HG02610 (cell line): Measurements from ENCODE around the gene NLN.
"Not testable (repeated sequence)": the region's sequence is repeated elsewhere in the genome, so short reads cannot be mapped to it uniquely, and the experiment has no call there.

ENCODE experiments used
- ATAC-seq: cut with Tn5 transposase; IDR thresholded peaks from one replicate; pipeline ENCODE4 v1.9.1; 2021; ENCODE audit warnings: mild to moderate bottlenecking, moderate library complexity; ENCODE audit not compliant: unreplicated experiment

The NLN gene

GRCh38 chr5:65828022-65828896 is 106.3 kb downstream of the NLN start:
- ATAC-seq: no peak

DNA sequence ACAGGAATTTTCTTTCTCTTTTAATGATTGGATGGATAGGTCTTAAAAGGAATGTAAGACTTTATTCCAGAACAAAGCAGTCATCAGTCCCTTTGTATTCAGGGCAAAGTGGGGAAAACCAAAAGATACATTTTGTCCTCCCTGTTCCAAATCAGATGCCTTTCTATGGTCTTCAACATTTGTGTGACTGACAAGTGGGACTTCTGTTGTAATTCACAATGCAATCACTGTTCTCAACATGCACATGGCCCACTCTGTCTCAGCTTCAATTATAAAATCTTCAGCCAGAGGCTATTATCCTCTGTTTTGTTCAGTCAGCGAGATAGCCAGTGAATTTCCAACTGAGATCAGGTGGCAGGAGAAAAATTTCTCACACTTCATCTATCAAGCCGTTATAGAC is 108.9 kb downstream of the NLN start:
- no peak for ATAC-seq

GRCh38 chr5:65831276-65831675 is 109.3 kb downstream of the NLN start:
- no peak for ATAC-seq

- no peak for ATAC-seq
Observed at GRCh38 chr5:65832152-65832551, 110.1 kb downstream of the NLN start.

DNA sequence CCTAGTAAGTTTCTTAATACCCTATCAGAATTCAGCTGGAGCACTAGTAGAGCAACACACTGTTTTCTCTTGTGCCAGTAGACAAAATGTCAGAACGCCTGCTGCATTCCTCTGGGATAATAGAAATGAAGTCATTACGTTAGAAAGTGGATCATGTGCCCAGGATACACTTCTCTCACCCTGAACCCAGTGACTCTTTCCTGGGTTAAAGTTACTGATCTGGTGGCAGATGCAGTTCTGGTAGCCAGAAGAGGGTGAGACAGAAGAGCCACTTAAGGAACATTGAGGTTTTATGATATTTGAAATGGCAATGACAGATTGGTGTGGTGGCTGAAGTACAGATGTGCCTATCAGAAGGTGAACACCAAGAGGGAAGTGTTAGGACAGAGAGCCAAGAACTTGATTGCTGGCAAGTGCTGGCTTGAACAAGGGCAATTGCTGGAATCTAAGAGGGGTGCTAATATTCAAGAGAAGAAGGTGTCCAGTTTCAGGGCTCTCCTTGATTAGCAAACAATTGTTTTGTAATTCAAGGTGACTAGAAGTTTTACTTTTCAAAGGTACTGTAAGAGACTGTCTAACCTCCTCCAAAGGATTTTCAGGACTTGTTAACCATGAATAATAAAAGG is 110.7 kb downstream of the NLN start:
- ATAC-seq: no peak

DNA sequence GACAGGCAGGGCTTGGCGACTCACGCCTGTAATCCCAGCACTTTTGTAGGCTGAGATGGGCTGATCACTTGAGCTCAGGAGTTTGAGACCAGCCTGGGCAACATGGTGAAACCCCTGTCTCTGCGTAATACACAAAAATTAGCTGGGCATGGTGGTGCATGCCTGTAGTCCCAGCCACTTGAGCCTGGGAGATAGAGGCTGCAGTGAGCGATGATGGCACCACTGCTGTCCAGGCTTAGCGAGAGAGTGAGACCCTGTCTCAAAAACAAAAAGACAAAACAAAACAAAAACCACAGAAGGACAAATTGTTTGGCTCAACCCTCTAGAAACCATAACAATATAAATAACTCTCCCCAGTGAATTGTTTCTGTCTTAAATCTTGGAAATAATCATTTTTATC is 111.8 kb downstream of the NLN start:
- no peak for ATAC-seq

DNA sequence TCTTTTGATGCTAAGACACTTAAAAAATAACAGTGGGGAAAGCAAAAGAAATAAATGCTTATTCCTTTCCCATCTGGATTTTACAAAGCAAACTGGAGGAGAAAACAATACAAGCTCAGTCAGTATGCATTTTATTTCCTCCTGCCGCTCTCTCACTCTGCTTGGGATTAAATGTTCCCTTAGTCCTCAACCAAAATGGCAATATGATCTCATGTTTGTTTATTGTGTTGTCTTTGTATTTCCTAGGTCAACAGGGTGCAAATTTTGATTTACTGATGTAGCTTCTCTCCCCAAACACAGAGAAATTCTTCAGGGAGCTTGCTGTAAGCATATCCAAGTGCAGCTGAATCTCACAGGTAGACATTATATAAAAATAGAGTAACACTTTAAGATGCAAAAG is 112.3 kb downstream of the NLN start:
- no peak for ATAC-seq

GRCh38 chr5:65835191-65835590 is 113.2 kb downstream of the NLN start:
- no peak for ATAC-seq

GRCh38 chr5:65837139-65837538 is 115.1 kb downstream of the NLN start:
- ATAC-seq: no peak

- ATAC-seq: not testable (repeated sequence)
Observed at GRCh38 chr5:65839170-65839569, 117.2 kb downstream of the NLN start.

- no peak for ATAC-seq
Observed at GRCh38 chr5:65840071-65840470, 118.1 kb downstream of the NLN start.

DNA sequence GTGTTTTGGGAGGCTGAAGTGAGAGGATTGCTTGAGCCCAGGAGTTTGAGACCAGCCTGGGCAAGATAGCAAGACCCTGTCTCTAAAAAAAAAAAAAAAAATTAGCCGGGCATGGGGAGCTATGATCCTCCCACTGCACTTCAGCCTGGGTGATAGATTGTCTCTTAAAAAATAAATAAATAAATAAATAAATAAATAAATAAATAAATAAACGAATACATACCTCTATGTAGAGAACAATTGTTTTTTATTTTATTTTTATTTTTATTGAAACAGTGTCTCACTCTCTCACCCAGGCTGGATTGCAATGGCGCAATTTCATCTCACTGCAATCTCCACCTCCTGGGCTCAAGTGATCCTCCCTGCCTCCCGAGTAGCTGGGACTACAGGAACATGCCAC is 122.8 kb downstream of the NLN start:
- ATAC-seq: not testable (repeated sequence)

- ATAC-seq: no peak
Observed at GRCh38 chr5:65846101-65846500, 124.1 kb downstream of the NLN start.

DNA sequence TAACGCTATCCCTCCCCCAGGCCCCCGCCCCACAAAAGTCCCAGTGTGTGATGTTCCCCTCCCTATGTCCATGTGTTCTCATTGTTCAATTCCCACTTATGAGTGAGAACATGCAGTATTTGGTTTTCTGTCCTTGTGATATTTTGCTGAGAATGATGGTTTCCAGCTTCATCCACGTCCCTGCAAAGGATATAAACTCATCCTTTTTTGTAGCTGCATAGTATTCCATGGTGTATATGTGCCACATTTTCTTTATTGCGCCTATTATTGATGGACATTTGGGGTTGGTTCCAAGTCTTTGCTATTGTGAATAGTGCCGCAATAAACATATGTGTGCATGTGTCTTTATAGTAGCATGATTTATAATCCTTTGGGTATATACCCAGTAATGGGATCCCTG is 125.0 kb downstream of the NLN start:
- ATAC-seq: not testable (repeated sequence)

DNA sequence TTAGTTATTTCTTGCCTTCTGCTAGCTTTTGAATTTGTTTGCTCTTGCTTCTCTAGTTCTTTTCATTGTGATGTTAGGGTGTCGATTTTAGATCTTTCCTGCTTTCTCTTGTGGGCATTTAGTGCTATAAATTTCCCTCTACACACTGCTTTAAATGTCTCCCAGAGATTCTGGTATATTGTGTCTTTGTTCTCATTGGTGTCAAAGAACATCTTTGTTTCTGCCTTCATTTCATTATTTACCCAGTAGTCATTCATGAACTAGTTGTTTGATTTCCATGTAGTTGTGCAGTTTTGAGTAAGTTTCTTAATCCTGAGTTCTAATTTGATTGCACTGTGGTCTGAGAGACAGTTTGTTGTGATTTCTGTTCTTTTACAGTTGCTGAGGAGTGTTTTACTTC is 127.9 kb downstream of the NLN start:
- not testable (repeated sequence) for ATAC-seq

GRCh38 chr5:65854925-65855324 is 132.9 kb downstream of the NLN start:
- no peak for ATAC-seq

DNA sequence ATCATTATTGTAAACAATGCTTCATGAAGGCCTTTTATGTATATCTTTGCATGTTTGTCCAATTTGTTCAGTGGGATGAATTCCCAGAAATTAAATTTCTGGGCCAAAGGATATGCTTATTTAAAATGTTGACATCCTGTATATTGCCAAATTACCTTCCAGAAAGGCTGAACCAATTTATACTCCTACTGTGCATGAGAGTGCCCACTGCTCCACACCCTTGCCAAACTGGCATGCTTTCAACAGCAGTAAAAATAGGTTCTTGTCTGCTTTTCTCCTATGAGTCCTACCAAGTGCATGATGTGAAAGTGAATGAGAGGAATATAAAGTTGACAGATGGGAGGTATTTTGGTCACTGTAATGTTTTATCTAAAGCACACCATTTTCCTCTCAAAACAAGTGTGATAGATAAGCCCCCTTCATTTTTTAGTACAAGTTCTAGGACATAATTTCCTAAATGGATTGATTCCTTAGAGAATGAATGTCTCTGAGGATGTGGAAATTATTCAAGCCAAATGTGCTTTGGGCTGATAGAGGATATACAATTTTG is 133.8 kb downstream of the NLN start:
- no peak for ATAC-seq

- ATAC-seq: no peak
Observed at GRCh38 chr5:65856520-65856919, 134.5 kb downstream of the NLN start.

- ATAC-seq: no peak
Observed at GRCh38 chr5:65858316-65858715, 136.3 kb downstream of the NLN start.

DNA sequence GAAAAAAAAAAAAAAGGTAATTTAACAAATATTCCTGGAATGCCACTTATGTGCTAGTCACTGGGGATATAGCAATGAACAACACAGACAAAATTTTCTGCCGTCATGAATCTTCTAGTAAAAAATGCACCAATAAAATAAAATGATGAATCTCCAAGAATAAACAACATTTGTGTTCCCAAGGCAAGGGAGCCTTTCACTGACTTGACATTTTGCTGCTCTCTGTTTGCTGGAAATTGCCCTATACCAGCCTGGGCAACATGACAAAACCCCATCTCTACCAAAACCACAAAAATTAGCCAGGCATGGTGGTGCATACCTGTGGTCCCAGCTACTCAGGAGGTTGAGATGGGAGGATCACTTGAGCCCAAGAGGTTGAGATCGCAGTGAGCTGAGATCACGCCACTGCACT is 139.8 kb downstream of the NLN start:
- no peak for ATAC-seq

DNA sequence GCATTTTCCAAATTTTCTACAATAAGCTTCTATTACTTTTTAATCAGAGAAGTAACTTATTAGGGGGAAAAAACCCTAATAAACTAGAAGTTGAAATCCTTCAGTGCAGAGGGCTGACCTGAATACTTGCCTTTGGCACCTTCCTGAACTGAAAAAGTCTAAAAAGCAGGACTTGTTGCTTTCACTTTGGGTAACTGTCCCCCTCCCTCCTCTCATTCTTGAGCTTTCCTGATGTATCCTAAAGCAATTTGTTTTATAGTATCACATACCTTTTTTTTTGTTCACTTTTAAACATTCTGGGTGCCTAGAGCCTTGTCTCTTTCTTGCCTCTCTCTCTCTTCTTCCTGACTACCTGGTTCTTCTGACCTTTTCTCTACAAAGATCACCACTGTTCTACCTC is 140.4 kb downstream of the NLN start:
- ATAC-seq: no peak

DNA sequence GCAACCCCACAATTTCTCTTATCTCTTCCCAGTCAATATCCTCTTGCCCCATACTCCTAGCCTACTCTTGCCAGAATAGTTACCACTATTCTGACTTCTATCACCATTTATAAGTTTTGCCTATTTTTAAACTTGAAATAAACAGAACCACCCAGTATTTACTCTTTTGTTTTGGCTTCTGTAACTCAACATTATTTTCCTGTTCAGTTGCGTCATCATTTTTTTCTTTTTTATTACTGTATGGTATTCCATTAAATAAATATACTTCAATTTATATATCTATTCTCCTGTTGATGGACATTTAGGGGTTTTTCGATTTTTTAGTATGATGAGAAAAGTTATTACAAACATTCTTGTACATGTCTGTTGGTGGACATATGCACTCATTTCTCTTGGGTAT is 141.7 kb downstream of the NLN start:
- ATAC-seq: no peak
